Osteocyte (in vitro differentiated cells): Measurements from ENCODE around the gene PHRF1. TPM values are rescaled to one million over a fixed set of nuclear protein-coding genes. Genes with fewer than 3 reads are reported as not detected.

Source experiments
- DNase-seq: peaks from one replicate; pipeline ENCODE4 v3.0.0; 2021; ENCODE audit warnings: mixed read lengths; ENCODE audit not compliant: unreplicated experiment; ENCODE audit errors: extremely low spot score
- H3K27ac Mint-ChIP-seq: one replicate; pipeline ENCODE4 v1.8.0; 2021; ENCODE audit warnings: mild to moderate bottlenecking, mixed read lengths; ENCODE audit not compliant: unreplicated experiment
- H3K27me3 Mint-ChIP-seq: one replicate; pipeline ENCODE4 v1.8.0; 2021; ENCODE audit warnings: mixed read lengths; ENCODE audit not compliant: unreplicated experiment
- H3K36me3 Mint-ChIP-seq: one replicate; pipeline ENCODE4 v1.8.0; 2021; ENCODE audit warnings: mixed read lengths; ENCODE audit not compliant: unreplicated experiment
- H3K4me1 Mint-ChIP-seq: one replicate; pipeline ENCODE4 v1.8.0; 2021; ENCODE audit warnings: mixed read lengths; ENCODE audit not compliant: unreplicated experiment
- H3K4me3 Mint-ChIP-seq: one replicate; pipeline ENCODE4 v1.8.0; 2021; ENCODE audit warnings: mild to moderate bottlenecking, moderate library complexity, mixed read lengths; ENCODE audit not compliant: unreplicated experiment
- H3K9me3 Mint-ChIP-seq: one replicate; pipeline ENCODE4 v1.8.0; 2021; ENCODE audit warnings: mixed read lengths; ENCODE audit not compliant: unreplicated experiment
- total RNA-seq: library from RNA; stranded (reverse); gene quantifications from 2 replicates; pipeline ENCODE4 v1.2.1, GENCODE V29; 2021
- TF ChIP-seq, protein P1 (sequence below): fragments of 200-600 bp; sonication (generic); IDR thresholded peaks from 2 replicates; pipeline ENCODE4 v1.5.0; 2021; ENCODE audit warnings: antibody characterized with exemption, mild to moderate bottlenecking, moderate library complexity

Gene PHRF1
- total RNA-seq, 1 donor from 2014 or later: 31.5 TPM

- no peak overlapping the region for H3K4me3 Mint-ChIP-seq
- H3K36me3 Mint-ChIP-seq: no peaks in the 10 kb centered on the region
- H3K9me3 Mint-ChIP-seq: no peaks in the 10 kb centered on the region
- no peak for DNase-seq
- H3K27me3 Mint-ChIP-seq: no peaks in the 10 kb centered on the region
- TF ChIP-seq, protein P1, sequence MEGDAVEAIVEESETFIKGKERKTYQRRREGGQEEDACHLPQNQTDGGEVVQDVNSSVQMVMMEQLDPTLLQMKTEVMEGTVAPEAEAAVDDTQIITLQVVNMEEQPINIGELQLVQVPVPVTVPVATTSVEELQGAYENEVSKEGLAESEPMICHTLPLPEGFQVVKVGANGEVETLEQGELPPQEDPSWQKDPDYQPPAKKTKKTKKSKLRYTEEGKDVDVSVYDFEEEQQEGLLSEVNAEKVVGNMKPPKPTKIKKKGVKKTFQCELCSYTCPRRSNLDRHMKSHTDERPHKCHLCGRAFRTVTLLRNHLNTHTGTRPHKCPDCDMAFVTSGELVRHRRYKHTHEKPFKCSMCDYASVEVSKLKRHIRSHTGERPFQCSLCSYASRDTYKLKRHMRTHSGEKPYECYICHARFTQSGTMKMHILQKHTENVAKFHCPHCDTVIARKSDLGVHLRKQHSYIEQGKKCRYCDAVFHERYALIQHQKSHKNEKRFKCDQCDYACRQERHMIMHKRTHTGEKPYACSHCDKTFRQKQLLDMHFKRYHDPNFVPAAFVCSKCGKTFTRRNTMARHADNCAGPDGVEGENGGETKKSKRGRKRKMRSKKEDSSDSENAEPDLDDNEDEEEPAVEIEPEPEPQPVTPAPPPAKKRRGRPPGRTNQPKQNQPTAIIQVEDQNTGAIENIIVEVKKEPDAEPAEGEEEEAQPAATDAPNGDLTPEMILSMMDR: no peak
- H3K27ac Mint-ChIP-seq: no peak overlapping the region
- H3K4me1 Mint-ChIP-seq: peaks cover 9% of the 10 kb centered on the region
Measured at GRCh38 chr11:617912-618682, 41.8 kb downstream of the PHRF1 start.

DNA sequence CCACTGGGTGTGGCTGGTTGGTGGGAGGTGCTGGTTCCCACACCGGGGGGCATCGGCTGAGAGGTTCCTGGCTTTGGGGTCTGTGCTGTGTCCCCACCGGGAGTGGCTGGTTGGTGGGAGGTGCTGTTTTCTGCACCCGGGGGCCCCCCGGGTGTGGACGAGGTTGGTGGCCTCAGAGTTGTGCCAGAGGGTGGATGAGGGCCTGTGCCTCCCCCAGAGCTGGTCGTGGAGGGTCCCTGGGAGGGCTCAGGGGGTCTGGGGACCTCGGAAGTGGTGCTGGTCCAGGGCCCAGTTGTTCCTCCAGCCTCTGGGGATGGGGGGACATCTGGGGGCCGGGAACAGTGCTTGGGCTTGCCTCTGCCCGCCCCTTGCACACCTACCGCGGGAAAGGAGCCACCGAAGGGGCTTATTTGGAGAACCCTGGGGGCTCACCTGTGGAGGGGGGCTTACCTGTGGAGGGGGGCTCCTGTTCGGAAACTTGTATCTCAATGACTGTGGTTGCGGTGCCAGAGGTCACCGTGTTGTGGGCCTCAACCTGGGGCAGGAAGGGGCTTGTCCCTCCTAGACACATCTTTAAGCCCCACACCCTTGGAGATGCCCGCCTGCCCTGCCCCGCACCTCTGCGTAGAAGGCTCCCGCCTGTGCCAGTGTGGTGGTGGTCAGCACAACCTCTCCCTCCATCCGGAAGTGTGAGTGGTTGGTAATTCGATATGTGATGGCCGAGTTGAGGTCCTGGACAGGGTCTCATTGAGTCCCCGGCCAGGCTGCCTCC, 42.8 kb downstream of the PHRF1 start:
- Mint-ChIP-seq H3K27ac (no peak overlapping the region), H3K36me3 (no peaks in the 10 kb centered on the region), H3K9me3 (no peaks in the 10 kb centered on the region), H3K4me3 (no peak overlapping the region), H3K4me1 (peaks cover 14% of the 10 kb centered on the region), H3K27me3 (no peaks in the 10 kb centered on the region)
- TF ChIP-seq, protein P1: no peak
- DNase-seq: no peak

GRCh38 chr11:619628-620050, 43.4 kb downstream of the PHRF1 start:
- no peak overlapping the region for H3K4me3 Mint-ChIP-seq
- H3K4me1 Mint-ChIP-seq: peaks cover 12% of the 10 kb centered on the region
- H3K36me3 Mint-ChIP-seq: no peaks in the 10 kb centered on the region
- no peak for DNase-seq
- H3K27ac Mint-ChIP-seq: no peak overlapping the region
- H3K27me3 Mint-ChIP-seq: no peaks in the 10 kb centered on the region
- TF ChIP-seq, protein P1: no peak
- H3K9me3 Mint-ChIP-seq: no peaks in the 10 kb centered on the region

DNA sequence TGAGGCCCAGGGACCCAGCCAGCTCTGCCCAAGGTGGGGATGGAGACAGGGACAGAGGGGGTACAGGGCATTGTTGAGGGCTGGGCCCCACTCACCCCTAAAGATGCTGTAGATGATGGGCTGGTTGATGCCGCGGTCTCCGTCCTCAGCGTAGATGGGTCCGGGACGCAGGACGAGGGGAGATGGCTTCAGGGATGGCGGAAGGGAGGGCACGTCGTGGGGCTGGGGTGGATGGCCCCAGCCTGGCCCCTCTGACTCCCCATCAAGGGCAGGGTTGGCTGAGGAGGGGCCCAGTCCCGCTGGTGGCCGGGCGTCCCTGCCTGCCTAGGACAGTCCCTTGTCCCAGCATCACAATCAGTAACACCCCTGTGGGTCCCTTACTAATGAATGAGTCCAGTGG, 43.9 kb downstream of the PHRF1 start:
- DNase-seq: no peak
- Mint-ChIP-seq H3K9me3 (no peaks in the 10 kb centered on the region), H3K4me3 (no peak overlapping the region), H3K27ac (no peak overlapping the region), H3K4me1 (peaks cover 12% of the 10 kb centered on the region), H3K36me3 (no peaks in the 10 kb centered on the region), H3K27me3 (no peaks in the 10 kb centered on the region)
- TF ChIP-seq, protein P1: no peak
